Glomerular visceral epithelial cell (primary cell): Measurements from ENCODE around the gene ADGRD2.

Experiments
- DNase-seq: peaks from one replicate; pipeline ENCODE4 v3.0.0-alpha.2; 2016; ENCODE audit errors: extremely low spot score

ADGRD2 gene

DNA sequence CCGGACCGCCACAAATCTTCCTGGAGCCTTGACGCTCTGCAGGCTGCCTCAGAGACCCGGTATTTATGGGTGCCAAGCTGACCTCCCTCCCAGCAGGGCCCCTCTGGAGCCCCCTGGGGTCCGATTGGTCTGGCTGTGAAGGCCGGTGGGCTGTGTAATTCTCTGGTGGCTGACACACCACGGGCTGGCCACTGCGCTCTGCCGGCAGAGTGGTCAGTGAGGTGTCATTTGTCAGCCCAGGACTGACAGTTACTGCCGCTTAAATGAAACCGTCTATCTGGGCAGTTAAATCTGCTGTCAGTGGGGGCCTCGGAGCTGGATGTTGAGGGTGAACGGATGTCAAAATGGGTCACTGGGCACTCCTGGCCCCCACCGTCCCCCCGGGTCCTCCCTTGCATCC is 46.2 kb downstream of the ADGRD2 start:
- no peak for DNase-seq

GRCh38 chr9:124497441-124497840 is 47.2 kb downstream of the ADGRD2 start:
- no peak for DNase-seq

DNA sequence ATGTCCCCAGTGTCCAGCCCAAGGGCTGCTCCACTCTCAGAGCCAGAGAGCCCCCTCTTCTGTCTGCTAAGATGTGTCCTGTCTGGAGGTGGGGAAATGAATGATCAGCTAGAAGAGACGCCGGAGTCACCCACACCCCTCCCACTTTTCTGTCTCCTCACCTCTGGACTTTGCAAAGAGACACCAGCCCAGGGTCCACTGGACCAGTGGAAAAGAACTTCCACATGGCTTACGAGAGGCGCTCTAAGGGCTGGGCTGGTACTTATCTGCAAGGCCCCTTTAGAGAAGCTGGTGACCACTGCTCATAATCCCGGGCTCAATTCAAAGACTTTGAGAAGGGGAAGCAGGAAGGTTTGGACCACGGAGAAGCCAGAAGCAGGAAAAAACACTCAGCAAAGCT is 47.8 kb downstream of the ADGRD2 start:
- DNase-seq: no peak

GRCh38 chr9:124498499-124499146 is 48.4 kb downstream of the ADGRD2 start:
- DNase-seq: no peak

GRCh38 chr9:124499216-124499615 is 49.0 kb downstream of the ADGRD2 start:
- no peak for DNase-seq

- DNase-seq: no peak
These were observed 50.0 kb downstream of the ADGRD2 start for GRCh38 chr9:124500028-124500795.

- DNase-seq: no peak
These were observed 50.8 kb downstream of the ADGRD2 start for GRCh38 chr9:124500796-124501611.

GRCh38 chr9:124501771-124502320 is 51.6 kb downstream of the ADGRD2 start:
- DNase-seq: no peak

DNA sequence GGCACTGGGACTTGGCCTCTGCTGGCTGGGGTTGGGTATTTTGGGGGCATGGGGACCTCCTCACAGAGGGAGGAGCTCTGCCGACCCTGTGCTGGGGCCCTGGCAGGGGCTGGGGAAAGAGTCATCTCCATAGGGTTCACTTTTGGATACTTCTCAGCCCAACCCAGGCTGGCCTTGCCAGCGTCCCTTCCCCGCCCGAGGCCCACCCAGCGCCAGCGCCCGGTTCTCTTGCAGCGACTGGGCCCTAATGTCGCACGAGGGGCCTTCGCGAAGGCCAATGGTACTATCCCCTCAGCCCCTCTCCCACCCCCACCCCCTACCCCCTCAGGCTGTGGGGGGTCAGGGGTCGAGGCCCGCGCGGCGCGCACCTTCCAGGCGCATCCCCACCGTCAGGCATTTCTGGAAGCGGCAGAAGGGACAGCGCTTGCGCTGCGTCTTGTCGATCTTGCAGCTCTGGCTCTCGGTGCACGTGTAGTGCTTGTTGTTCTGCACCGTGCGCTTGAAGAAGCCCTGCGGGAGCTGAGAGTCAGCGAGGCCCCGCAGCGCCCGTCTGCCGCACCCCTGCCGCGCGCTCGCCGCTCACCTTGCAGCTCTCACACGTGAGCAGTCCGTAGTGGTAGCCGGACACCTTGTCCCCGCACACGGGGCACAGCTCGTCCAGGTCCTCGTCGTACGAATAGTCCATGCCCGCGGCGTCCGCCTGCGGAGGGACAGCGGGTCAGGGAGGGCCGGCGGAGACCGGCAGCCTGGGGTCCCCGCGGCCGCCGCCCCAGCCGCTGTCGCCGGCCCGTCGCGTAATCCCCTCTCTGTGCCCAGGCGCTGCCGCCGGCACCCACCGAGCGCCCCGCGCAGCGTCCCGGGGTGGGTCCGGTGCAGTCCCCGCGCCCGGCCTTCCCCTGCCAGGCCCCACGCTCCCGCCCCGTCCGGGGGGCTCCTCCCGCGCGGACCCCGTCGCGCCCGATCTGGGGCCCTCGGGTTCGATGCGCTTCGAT is 52.8 kb downstream of the ADGRD2 start:
- DNase-seq: no peak

GRCh38 chr9:124503713-124504529 is 53.7 kb downstream of the ADGRD2 start:
- no peak for DNase-seq

- no peak for DNase-seq
These were observed 54.3 kb downstream of the ADGRD2 start for GRCh38 chr9:124504530-124505005.

DNA sequence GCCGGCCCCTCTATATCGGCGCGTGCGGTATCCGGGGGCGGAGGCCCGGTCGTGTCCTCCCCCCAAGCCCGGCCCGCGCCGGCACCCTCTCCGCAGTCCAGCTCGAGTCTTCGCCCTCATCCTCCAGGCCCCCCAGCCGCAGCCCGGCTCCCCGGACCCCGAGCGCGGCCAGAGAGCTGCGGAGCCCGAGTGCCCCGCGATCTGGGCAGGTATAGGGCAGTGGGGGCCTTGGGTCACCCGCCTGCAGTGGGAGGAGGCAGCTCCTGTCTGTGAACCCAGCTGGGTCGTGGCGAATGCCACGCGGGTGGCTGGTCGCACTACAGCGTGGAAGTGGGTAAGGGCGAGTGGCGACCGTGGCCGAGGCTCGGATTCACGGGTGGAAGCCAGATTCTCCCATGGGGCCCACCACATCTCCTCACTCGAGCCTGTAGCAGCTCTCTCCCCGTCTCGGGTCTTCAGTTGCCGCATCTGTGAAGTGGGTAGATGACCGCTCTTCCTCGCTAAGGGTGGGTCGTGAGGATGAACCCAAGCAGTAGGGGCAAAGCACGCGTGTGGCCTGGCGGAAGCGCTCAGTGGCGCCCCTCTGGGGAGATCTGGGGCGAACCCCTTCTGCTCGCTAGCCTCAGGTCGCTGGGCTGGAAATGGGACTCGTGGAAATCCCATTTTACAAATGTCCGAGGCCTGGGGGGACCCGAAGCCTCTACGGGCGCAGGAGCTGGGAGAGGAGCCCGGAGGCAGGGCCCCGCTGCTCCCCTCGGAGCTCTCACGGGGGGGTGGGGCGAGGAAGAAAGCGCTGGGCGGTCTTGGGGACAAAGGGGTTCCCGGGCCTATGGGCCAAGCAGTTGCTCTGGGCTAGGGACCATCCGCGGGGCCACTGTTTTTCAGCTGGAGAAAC is 55.0 kb downstream of the ADGRD2 start:
- DNase-seq: no peak

DNA sequence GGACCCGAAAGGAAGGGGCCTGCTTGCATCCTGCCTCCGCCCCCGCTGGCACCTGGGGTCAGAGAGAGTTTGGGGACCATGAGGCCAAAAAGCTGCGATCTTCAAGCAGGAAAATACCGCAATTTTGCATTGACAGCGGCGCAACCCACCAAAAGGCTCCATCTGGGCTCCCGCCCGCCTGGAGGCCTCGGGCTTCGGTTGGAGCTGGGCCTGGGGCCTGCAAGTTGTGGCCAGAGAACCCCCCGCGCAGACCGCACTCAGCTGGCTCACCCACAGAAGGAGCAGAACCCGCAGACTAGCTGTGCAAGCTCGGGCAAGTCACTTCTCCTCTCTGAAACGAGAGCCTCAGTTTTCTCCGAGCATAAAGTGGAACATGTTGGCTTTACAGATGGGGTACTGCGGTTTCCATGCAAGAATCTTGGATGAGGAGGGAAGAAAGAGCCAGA is 55.7 kb downstream of the ADGRD2 start:
- DNase-seq: no peak

GRCh38 chr9:124506433-124506832 is 56.2 kb downstream of the ADGRD2 start:
- no peak for DNase-seq

GRCh38 chr9:124506931-124507879 is 57.0 kb downstream of the ADGRD2 start, which contains the start of gene NR5A1:
NR5A1 (minus strand) TSS chr9:124507399; CDS start chr9:124503395, 4,004 bp downstream.
- DNase-seq: no peak

GRCh38 chr9:124507880-124508423 is 57.7 kb downstream of the ADGRD2 start:
- DNase-seq: no peak
